ENCODE results near the gene EEF2K.

GRCh38 chr16:22255335-22255734 lies 49.3 kb downstream of the EEF2K start:
- TF ChIP-seq ZNF274 (IDR thresholded peaks at IDR 0.05; ENCODE audit: low read depth, low read length), result no peak
- TF ChIP-seq SUZ12 (IDR thresholded peaks at IDR 0.05; ENCODE audit: extremely low read depth, insufficient read depth, insufficient read length), result no peak
- TF ChIP-seq YY1 (IDR thresholded peaks at IDR 0.05; ENCODE audit: insufficient read depth, insufficient read length), result no peak

Measured in NT2/D1 (cell line).